PC-3 (cell line): Measurements from ENCODE around the gene GAMT. TPM values are rescaled to one million over a fixed set of nuclear protein-coding genes. Genes with fewer than 3 reads are reported as not detected.

Source experiments
- ATAC-seq: fragments of 200-7000 bp; cut with Tn5 transposase; 2 replicates; pipeline ENCODE4 v1.9.1; 2020; ENCODE audit warnings: mild to moderate bottlenecking, moderate library complexity
- BruUV-seq: library from RNA; stranded (reverse); fragments of 400-500 nt; replicated peaks from 2 replicates; lab custom pipeline; 2021; lab: Mats Ljungman, UMichigan
- CTCF ChIA-PET: fragments of 300-600 bp; sonication (Branson Sonifier 250); formaldehyde crosslinking; loops from one replicate; lab custom pipeline; 2022; ENCODE audit warnings: antibody characterized with exemption; lab: Charles Lee
- POLR2A ChIA-PET: fragments of 300-600 bp; sonication (Branson Sonifier 250); formaldehyde crosslinking; loops from one replicate; lab custom pipeline; 2022; ENCODE audit warnings: antibody characterized with exemption; ENCODE audit not compliant: unreplicated experiment; lab: Charles Lee
- DNase-seq: peaks from one replicate; pipeline ENCODE4 v3.0.0-alpha.2; 2015
- H2AFZ ChIP-seq: fragments of 300-600 bp; sonication (generic); 2 replicates; pipeline ENCODE4 v1.6.0; 2016; ENCODE audit warnings: antibody characterized with exemption, low read length
- H3F3A ChIP-seq: fragments of 300-600 bp; sonication (generic); one replicate; pipeline ENCODE4 v1.6.0; 2017; ENCODE audit warnings: antibody characterized with exemption, low read length, control low read depth, mild to moderate bottlenecking; ENCODE audit not compliant: unreplicated experiment
- H3K27ac ChIP-seq: fragments of 300-600 bp; sonication (generic); 2 replicates; pipeline ENCODE4 v1.5.1; 2016; ENCODE audit warnings: mild to moderate bottlenecking, low read length
- H3K27me3 ChIP-seq: fragments of 300-600 bp; sonication (generic); 2 replicates; pipeline ENCODE4 v1.6.1; 2016; ENCODE audit warnings: low read length, mixed read lengths
- H3K36me3 ChIP-seq: fragments of 300-600 bp; sonication (generic); 2 replicates; pipeline ENCODE4 v1.6.1; 2016; ENCODE audit warnings: low read depth, mixed run types, low read length, mixed read lengths
- H3K4me1 ChIP-seq: fragments of 300-600 bp; sonication (generic); 2 replicates; pipeline ENCODE4 v1.5.1; 2016; ENCODE audit warnings: low read length; ENCODE audit not compliant: insufficient read depth
- H3K4me2 ChIP-seq: fragments of 300-600 bp; sonication (generic); 2 replicates; pipeline ENCODE4 v1.6.0; 2016; ENCODE audit warnings: low read length
- H3K4me3 ChIP-seq: fragments of 300-600 bp; sonication (generic); 2 replicates; pipeline ENCODE4 v1.5.1; 2016; ENCODE audit warnings: mild to moderate bottlenecking, low read length, mixed read lengths
- H3K79me2 ChIP-seq: fragments of 300-600 bp; sonication (generic); 2 replicates; pipeline ENCODE4 v1.6.1; 2017; ENCODE audit warnings: low read length, mixed read lengths
- H3K9ac ChIP-seq: fragments of 300-600 bp; sonication (generic); 2 replicates; pipeline ENCODE4 v1.6.0; 2016; ENCODE audit warnings: mild to moderate bottlenecking, low read length
- H3K9me2 ChIP-seq: fragments of 300-600 bp; sonication (generic); replicated peaks from 2 replicates; pipeline ENCODE4 v1.6.1; 2016; ENCODE audit warnings: mixed run types, low read length, mixed read lengths
- H3K9me3 ChIP-seq: fragments of 300-600 bp; sonication (generic); 2 replicates; pipeline ENCODE4 v1.6.1; 2016; ENCODE audit warnings: low read length, mixed read lengths
- H4K20me1 ChIP-seq: fragments of 300-600 bp; sonication (generic); 2 replicates; pipeline ENCODE4 v1.6.1; 2016; ENCODE audit warnings: low read length, mixed read lengths
- EZH2 ChIP-seq: fragments of 300-600 bp; sonication (generic); IDR thresholded peaks from one replicate; pipeline ENCODE4 v1.6.1; 2017; ENCODE audit warnings: antibody characterized with exemption, mild to moderate bottlenecking, low read length; ENCODE audit not compliant: unreplicated experiment
- EZH2phosphoT487 ChIP-seq: fragments of 300-600 bp; sonication (generic); IDR thresholded peaks from 2 replicates; pipeline ENCODE4 v1.6.1; 2018; ENCODE audit warnings: mild to moderate bottlenecking, antibody characterized with exemption, low read length, borderline replicate concordance
- intact Hi-C: fragments of 100-400 bp; cut with micrococcal nuclease; formaldehyde crosslinking; loops from 2 replicates; pipeline ENCODE4 v1.9.0; 2023
- total RNA-seq: library from RNA; depleted of rRNA; stranded (reverse); fragments of >200 nt; gene quantifications from 2 replicates; pipeline ENCODE4 v1.2.3, GENCODE V29; 2014
- TF ChIP-seq, protein P1 (sequence below): fragments of 300-600 bp; sonication (generic); conservative IDR thresholded peaks from 2 replicates; pipeline ENCODE4 v1.5.1; 2017; ENCODE audit warnings: antibody characterized with exemption, low read depth, mild to moderate bottlenecking, low read length

GAMT gene
- total RNA-seq, 1 experiment from 2014 or later, result 75.6 TPM

DNA sequence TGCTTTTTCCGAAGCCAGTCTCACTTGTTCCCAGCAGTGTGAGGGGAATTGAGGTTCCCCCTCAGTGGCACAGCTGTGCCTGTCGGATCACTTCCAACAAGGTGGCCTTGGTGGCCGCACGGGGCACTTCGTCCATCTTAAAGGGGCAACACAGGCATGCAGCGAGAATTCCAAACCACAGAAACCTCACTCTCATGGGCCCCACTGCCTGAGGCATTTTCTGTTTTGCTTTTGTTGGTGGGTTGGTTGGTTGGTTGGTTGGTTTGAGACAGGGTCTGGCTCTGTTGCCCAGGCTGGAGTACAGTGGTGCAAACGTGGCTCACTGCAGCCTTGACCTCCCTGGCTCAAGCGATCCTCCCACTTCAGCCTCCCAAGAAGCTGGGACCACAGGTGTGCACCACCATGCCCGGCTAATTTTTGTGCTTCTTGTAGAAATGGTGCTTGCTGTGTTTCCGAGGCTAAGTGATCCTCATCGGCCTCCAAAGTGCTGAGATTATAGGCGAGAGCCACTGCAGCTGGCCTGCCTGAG, 21.3 kb downstream of the GAMT start:
- H3K27me3 ChIP-seq, result no peaks in the 10 kb centered on the region
- no peak overlapping the region for H3K9ac ChIP-seq
- no peaks in the 10 kb centered on the region for H3K36me3 ChIP-seq
- DNase-seq (no peak), ATAC-seq (no peak)
- no peaks in the 10 kb centered on the region for H3K4me1 ChIP-seq
- intact Hi-C loops, result no loop called here
- no TSS peak for BruUV-seq
- H3K9me3 ChIP-seq, result no peaks in the 10 kb centered on the region
- ChIA-PET POLR2A (no interaction called here), CTCF (no interaction called here)
- no peak overlapping the region for H3K27ac ChIP-seq
- TF ChIP-seq EZH2, result no peak
- no peak for TF ChIP-seq EZH2phosphoT487
- TF ChIP-seq, protein P1, sequence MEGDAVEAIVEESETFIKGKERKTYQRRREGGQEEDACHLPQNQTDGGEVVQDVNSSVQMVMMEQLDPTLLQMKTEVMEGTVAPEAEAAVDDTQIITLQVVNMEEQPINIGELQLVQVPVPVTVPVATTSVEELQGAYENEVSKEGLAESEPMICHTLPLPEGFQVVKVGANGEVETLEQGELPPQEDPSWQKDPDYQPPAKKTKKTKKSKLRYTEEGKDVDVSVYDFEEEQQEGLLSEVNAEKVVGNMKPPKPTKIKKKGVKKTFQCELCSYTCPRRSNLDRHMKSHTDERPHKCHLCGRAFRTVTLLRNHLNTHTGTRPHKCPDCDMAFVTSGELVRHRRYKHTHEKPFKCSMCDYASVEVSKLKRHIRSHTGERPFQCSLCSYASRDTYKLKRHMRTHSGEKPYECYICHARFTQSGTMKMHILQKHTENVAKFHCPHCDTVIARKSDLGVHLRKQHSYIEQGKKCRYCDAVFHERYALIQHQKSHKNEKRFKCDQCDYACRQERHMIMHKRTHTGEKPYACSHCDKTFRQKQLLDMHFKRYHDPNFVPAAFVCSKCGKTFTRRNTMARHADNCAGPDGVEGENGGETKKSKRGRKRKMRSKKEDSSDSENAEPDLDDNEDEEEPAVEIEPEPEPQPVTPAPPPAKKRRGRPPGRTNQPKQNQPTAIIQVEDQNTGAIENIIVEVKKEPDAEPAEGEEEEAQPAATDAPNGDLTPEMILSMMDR, result no peak
- no peak overlapping the region for H3K4me3 ChIP-seq
- H3K9me2 ChIP-seq, result no peaks in the 10 kb centered on the region
- H3K79me2 ChIP-seq, result peaks cover 13% of the 10 kb centered on the region
- no peak overlapping the region for H3K4me2 ChIP-seq
- no peaks in the 10 kb centered on the region for H4K20me1 ChIP-seq
- no peak overlapping the region for H2AFZ ChIP-seq
- no peaks in the 10 kb centered on the region for H3F3A ChIP-seq

DNA sequence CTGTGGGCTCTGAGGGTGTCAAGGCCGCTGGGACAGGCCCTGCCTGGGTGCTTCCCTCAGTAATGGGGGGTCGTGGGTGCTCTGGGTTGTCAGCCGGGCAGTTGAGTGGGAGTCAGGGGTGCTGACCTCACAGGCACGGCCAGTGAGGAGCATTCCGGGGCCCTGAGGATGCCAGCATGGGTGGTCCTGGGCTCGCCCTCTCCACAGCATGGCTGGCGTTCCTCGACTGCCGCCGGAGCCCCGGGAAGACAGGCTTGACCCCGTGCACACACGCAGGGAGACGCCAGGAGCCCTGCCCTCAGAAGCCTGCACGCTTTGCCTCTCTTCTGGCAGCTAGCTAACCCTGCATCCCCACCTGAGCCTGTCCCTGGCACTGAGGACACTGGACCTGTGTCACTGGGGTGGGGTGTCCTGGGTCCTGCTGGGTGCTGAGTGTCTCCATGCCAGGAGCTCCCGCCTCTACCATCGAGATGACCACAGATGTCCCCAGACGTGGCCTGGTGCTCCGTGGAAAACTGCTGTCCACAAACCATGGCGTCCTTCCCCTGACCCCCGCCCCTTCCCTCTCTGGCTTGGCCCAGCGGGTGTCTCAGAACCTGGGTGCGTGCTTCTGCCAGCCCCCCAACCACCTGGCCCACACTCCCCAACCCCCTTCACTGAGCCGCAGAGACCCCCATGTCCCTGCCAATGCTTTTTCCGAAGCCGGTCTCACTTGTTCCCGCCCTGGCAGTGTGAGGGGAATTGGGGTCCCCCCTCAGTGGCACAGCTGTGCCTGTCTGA, 22.0 kb downstream of the GAMT start:
- ChIA-PET CTCF (no interaction called here), POLR2A (no interaction called here)
- BruUV-seq, result no TSS peak
- H3K9me3 ChIP-seq, result no peaks in the 10 kb centered on the region
- peaks cover 6% of the 10 kb centered on the region for H3K79me2 ChIP-seq
- H3K9me2 ChIP-seq, result no peaks in the 10 kb centered on the region
- H3K27ac ChIP-seq, result no peak overlapping the region
- no peak overlapping the region for H3K4me3 ChIP-seq
- ATAC-seq (no peak), DNase-seq (no peak)
- TF ChIP-seq, protein P1, result no peak
- TF ChIP-seq EZH2phosphoT487 (no peak), EZH2 (no peak)
- no peak overlapping the region for H3K9ac ChIP-seq
- H3K4me2 ChIP-seq, result no peak overlapping the region
- intact Hi-C loops, result no loop called here
- no peaks in the 10 kb centered on the region for H3K4me1 ChIP-seq
- no peaks in the 10 kb centered on the region for H3K27me3 ChIP-seq
- H2AFZ ChIP-seq, result no peak overlapping the region
- no peaks in the 10 kb centered on the region for H4K20me1 ChIP-seq
- H3K36me3 ChIP-seq, result no peaks in the 10 kb centered on the region
- H3F3A ChIP-seq, result no peaks in the 10 kb centered on the region
